ENCODE measurements around the gene GNAI2.

Gene GNAI2

GRCh38 chr3:50266017-50266416 lies 30.0 kb downstream of the GNAI2 start:
- TF ChIP-seq CTCF (IDR thresholded peaks at IDR 0.05) = no peak
- TF ChIP-seq ZFX (IDR thresholded peaks at IDR 0.05; ENCODE audit: borderline replicate concordance) = no peak
- peak overlapping the region; percentile 73 for H3K27ac ChIP-seq

GRCh38 chr3:50266836-50267235 lies 30.8 kb downstream of the GNAI2 start:
- no peak for TF ChIP-seq ZFX (IDR thresholded peaks at IDR 0.05; ENCODE audit: borderline replicate concordance)
- TF ChIP-seq CTCF (IDR thresholded peaks at IDR 0.05) = no peak
- peak overlapping the region; percentile 73 for H3K27ac ChIP-seq

DNA sequence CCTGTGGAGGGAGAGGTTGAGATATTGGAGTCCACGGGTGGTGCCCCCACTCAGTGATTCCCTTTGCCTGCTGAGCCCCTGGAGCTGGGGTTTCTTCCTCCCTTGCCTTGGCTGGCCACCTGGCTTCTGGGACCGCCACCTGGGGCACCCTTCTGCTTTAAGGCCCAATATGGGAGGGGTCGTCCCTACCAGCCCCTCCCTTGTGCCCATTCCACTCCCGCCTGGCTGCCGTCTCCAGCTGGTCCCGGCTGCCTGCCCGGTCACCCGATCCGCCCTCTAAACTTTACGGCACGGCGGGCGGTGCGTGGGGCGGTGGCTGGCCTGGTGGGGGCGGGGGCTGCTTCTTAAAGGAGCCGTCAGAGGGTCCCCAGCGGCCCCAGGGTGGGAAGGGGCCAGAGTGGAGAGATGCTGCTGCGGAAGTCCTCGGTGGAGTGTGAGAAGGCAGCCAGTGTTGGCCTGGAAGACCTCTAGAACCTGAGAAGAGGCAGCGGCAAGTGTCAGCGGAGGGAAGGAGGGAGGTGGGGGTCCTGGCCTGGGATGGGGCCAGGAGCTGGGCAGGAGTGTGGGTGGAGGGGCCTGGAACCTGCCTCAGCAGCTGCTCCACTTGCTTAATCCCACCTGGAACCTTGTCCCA lies 31.4 kb downstream of the GNAI2 start:
- TF ChIP-seq ZFX (IDR thresholded peaks at IDR 0.05; ENCODE audit: borderline replicate concordance) (no peak), CTCF (IDR thresholded peaks at IDR 0.05) (no peak)
- peak overlapping the region; percentile 73 for H3K27ac ChIP-seq

GRCh38 chr3:50268276-50268675 lies 32.3 kb downstream of the GNAI2 start:
- peak overlapping the region; percentile 73 for H3K27ac ChIP-seq
- TF ChIP-seq ZFX (IDR thresholded peaks at IDR 0.05; ENCODE audit: borderline replicate concordance) (no peak), CTCF (IDR thresholded peaks at IDR 0.05) (no peak)

DNA sequence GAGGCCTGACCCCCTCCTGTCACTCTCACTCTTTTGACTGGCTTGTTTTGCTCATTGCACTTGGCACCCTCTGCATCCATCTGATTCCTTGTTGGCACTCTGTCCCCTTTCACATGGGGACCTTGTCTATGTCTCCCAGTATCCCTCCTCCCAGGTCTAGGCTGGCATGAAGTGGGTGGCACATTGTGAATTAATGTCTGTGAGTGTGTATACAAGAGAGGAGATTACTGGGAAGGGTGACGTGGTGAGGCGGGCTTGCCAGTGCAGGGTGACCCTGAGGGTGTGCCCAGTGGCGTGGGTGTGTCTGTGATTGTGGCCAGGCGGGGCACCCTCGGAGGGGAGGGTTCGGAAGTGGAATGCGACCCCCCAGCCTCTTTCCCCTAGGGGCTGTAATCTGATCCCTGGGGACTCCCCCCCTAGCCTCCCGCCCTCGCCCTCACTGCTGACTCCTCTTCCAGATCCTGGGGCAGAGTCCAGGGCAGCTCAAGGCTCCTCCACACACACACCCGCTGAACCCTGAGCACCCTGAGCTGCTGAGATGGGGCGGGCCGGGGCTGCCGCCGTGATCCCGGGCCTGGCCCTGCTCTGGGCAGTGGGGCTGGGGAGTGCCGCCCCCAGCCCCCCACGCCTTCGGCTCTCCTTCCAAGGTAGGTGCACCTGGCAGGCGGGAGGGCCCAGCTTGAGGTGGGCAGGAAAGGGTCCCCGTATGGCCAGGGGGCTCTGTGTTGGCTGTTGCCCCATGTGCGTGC lies 32.9 kb downstream of the GNAI2 start, which contains the start of gene SEMA3B:
SEMA3B (plus strand) TSS at position 445 of the 749 bp plus-strand sequence; CDS start at position 539, 94 bp downstream.
- no peak for TF ChIP-seq ZFX (IDR thresholded peaks at IDR 0.05; ENCODE audit: borderline replicate concordance)
- no peak for TF ChIP-seq CTCF (IDR thresholded peaks at IDR 0.05)

GRCh38 chr3:50269460-50269859 lies 33.5 kb downstream of the GNAI2 start:
- H3K27ac ChIP-seq = peak overlapping the region; percentile 73
- no peak for TF ChIP-seq CTCF (IDR thresholded peaks at IDR 0.05)

More for the DNA sequence above, 32.9 kb downstream of the GNAI2 start, which contains the start of gene SEMA3B:
- peak within 1 kb of the TSS; percentile 73 for H3K27ac ChIP-seq

DNA sequence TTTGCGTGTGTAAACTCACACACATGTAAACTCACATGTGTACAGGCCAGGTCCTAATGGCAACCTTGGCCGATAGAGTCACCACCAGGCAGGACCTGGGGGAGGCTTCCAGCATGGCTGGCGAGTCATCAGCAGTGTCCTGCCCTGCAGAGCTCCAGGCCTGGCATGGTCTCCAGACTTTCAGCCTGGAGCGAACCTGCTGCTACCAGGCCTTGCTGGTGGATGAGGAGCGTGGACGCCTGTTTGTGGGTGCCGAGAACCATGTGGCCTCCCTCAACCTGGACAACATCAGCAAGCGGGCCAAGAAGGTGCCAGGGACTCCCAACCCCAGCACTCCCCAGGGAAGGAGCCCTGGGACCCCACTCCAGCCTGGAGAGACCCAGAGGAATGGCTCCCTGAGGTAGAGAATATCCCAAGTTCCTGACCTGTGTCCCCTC lies 34.0 kb downstream of the GNAI2 start:
- TF ChIP-seq CTCF (IDR thresholded peaks at IDR 0.05) (no peak), ZFX (IDR thresholded peaks at IDR 0.05; ENCODE audit: borderline replicate concordance) (no peak)
- H3K27ac ChIP-seq = peak overlapping the region; percentile 73
